Measurements from ENCODE around the gene VPS8. TPM values are rescaled to one million over a fixed set of nuclear protein-coding genes. Genes with fewer than 3 reads are reported as not detected.

VPS8 gene
- total RNA-seq, 2 donors from 2014 or later, result 39.2 to 52.7 TPM

DNA sequence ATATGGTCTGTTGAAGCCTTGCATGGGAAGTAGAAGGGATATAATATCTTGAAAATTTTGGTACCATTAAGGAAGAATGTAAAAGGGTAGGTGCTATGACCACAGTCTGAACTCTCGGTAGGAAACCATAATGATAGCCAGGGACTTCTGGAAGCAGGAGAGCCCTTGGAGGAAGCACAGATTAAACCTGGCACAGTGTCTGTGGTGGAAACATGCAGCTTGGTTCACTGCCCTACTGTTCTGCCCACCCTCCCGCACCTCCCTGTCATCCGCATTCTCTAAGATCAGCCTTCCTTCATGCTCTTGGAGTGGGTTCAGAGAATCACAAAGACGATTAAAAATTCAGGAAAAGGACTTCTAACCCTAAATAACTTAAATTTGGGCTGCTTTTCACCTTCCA is 20.9 kb downstream of the VPS8 start:
- 82 to 87% methylated on average over 4 of the region's 4 CpGs for WGBS, 2 donors
- DNase-seq (no peak), ATAC-seq (no peak)
- H3K27ac ChIP-seq, result no peak overlapping the region
- no peak for TF ChIP-seq POLR2A (IDR thresholded peaks at IDR 0.05)
- no peak for TF ChIP-seq CTCF (IDR thresholded peaks at IDR 0.05)
- H3K36me3 ChIP-seq (replicated peaks in 1 of 2; ENCODE audit: insufficient read depth in 1 of 2, low read depth in 2 of 2), result no peaks in the 10 kb centered on the region
- H3K27me3 ChIP-seq, result no peaks in the 10 kb centered on the region
- H3K9me3 ChIP-seq, result no peaks in the 10 kb centered on the region
- intact Hi-C loops (cut with DNase I), result no loop called here
- H3K4me1 ChIP-seq, result no peaks in the 10 kb centered on the region
- H3K4me3 ChIP-seq, result no peak overlapping the region

DNA sequence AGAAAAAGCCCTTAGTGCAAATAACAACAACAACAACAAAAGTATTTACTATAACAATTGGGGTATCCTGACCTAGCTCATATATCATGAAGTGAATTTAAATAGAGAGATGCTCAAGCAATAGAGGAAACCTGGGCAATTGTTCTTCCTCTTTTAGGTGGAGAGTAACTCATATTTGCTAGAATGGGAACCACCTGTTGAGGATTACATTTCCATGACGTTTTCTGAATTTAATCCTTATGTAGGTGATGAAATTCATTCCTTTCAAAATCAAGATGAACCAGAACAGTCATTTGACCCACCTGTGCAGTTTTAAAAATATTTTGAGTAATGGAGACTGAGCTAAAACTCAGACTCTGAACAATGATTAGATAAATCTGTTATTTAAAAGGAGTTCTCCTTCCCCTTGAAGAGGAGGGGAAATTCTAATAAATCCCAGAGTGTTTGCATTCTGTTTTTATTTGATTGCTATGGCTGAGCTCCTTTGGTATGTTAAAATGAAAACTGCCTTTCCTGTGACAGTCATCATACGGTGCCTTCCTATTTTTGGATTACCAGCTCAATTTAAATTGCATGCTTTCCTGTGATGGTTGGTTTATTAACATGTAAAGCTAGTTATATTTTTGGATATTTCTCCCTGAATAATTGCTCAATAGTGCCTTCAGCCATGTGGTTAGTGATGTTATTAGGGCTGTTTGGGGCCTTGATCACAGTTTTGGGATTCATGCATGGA is 24.3 kb downstream of the VPS8 start:
- no peaks in the 10 kb centered on the region for H3K4me1 ChIP-seq
- H3K9me3 ChIP-seq, result no peaks in the 10 kb centered on the region
- no peak overlapping the region for H3K27ac ChIP-seq
- no peak for TF ChIP-seq CTCF (IDR thresholded peaks at IDR 0.05)
- no peaks in the 10 kb centered on the region for H3K27me3 ChIP-seq
- no peak for DNase-seq
- no peak for ATAC-seq
- intact Hi-C loops (cut with DNase I), result no loop called here
- H3K36me3 ChIP-seq (replicated peaks in 1 of 2; ENCODE audit: insufficient read depth in 1 of 2, low read depth in 2 of 2), result no peaks in the 10 kb centered on the region
- 59 to 68% methylated on average over 2 of the region's 2 CpGs for WGBS, 2 donors
- H3K4me3 ChIP-seq, result no peak overlapping the region

DNA sequence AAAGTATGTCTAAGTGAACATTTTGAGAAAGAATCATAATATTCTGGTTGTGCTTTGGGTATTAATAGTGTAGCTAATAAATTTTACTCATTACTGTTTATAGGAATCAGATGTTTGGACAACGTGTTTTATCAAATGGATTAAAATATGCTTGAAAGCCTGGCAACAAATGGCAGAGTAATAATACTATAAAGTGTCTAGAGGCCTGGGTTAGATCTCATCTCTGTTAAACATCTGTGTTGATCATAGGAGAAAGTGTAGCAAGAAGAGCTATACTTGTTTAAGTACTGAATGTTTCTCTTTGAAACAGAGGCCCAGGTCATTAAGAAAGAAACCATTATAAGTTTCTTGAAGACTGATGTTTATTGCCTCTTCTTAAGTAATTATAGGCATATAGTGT is 30.5 kb downstream of the VPS8 start:
- intact Hi-C loops (cut with DNase I), result no loop called here
- TF ChIP-seq POLR2A (IDR thresholded peaks at IDR 0.05), result no peak
- Histone ChIP-seq H3K4me1 (no peaks in the 10 kb centered on the region), H3K36me3 (replicated peaks in 1 of 2; ENCODE audit: insufficient read depth in 1 of 2, low read depth in 2 of 2) (no peaks in the 10 kb centered on the region), H3K4me3 (no peak overlapping the region), H3K27me3 (no peaks in the 10 kb centered on the region), H3K27ac (no peak overlapping the region), H3K9me3 (no peaks in the 10 kb centered on the region)
- DNase-seq, result no peak
- 67 to 79% methylated on average over 1 of the region's 1 CpG for WGBS, 2 donors
- ATAC-seq, result no peak

GRCh38 chr3:184845819-184846218 is 33.9 kb downstream of the VPS8 start:
- H3K36me3 ChIP-seq (replicated peaks in 1 of 2; ENCODE audit: insufficient read depth in 1 of 2, low read depth in 2 of 2), result peaks cover 0 to 2% of the 10 kb centered on the region in 2 donors
- H3K4me1 ChIP-seq, result no peaks in the 10 kb centered on the region
- DNase-seq (no peak), ATAC-seq (no peak)
- no peaks in the 10 kb centered on the region for H3K9me3 ChIP-seq
- intact Hi-C loops (cut with DNase I), result no loop called here
- H3K27ac ChIP-seq, result no peak overlapping the region
- TF ChIP-seq CTCF (IDR thresholded peaks at IDR 0.05) (no peak), POLR2A (IDR thresholded peaks at IDR 0.05) (no peak)
- H3K4me3 ChIP-seq, result no peak overlapping the region
- no peaks in the 10 kb centered on the region for H3K27me3 ChIP-seq

GRCh38 chr3:184846496-184846895 is 34.5 kb downstream of the VPS8 start:
- TF ChIP-seq CTCF (IDR thresholded peaks at IDR 0.05) (no peak), POLR2A (IDR thresholded peaks at IDR 0.05) (no peak)
- no peak overlapping the region for H3K27ac ChIP-seq
- no peak for DNase-seq
- H3K4me1 ChIP-seq, result no peaks in the 10 kb centered on the region
- no peak overlapping the region for H3K4me3 ChIP-seq
- no peak for ATAC-seq
- intact Hi-C loops (cut with DNase I), result no loop called here
- H3K27me3 ChIP-seq, result no peaks in the 10 kb centered on the region
- H3K9me3 ChIP-seq, result no peaks in the 10 kb centered on the region
- 86 to 93% methylated on average over 6 of the region's 6 CpGs for WGBS, 2 donors
- H3K36me3 ChIP-seq (replicated peaks in 1 of 2; ENCODE audit: insufficient read depth in 1 of 2, low read depth in 2 of 2), result peaks cover 0 to 2% of the 10 kb centered on the region in 2 donors

All from body of pancreas (tissue), 4 donors.